Endothelial cell of umbilical vein (primary cell): ENCODE measurements around the gene ATP2B2. TPM values are rescaled to one million over a fixed set of nuclear protein-coding genes. Genes with fewer than 3 reads are reported as not detected.

Experiments
- BruUV-seq: library from RNA; stranded (reverse); fragments of 400-500 nt; replicated peaks from 2 replicates; lab custom pipeline; 2021; lab: Mats Ljungman, UMichigan
- CTCF ChIA-PET: fragments of 300-600, 350-600 bp; sonication (Branson Sonifier 250); formaldehyde crosslinking; loops from one replicate; lab custom pipeline; 2021; ENCODE audit warnings: antibody characterized with exemption, inconsistent platforms; lab: Charles Lee
- POLR2A ChIA-PET: fragments of 300-600, 350-600 bp; sonication (Branson Sonifier 250); formaldehyde crosslinking; loops from one replicate; lab custom pipeline; 2021; ENCODE audit warnings: antibody characterized with exemption, inconsistent platforms; lab: Charles Lee
- DNase-seq: peaks from one replicate; pipeline ENCODE4 v3.0.0-alpha.2; 2011; ENCODE audit warnings: low read depth, low spot score
- FAIRE-seq: peaks from 2 replicates; lab custom pipeline; 2011; peaks lifted over from hg19 to GRCh38; lab: Jason Lieb, UNC
- H2AFZ ChIP-seq: 2 replicates; pipeline ENCODE4 v1.6.0; 2012; ENCODE audit warnings: low read depth, low read length, control low read depth, inconsistent platforms
- H3K27ac ChIP-seq: 2 replicates; pipeline ENCODE4 v1.5.1; 2011; ENCODE audit warnings: low read depth, mild to moderate bottlenecking, control low read depth, low read length, moderate library complexity; ENCODE audit not compliant: insufficient read depth
- H3K27me3 ChIP-seq, 2 experiments: 2 replicates each; pipeline versions ENCODE4 v1.6.0 to v1.6.1; 2011; ENCODE audit warnings: low read length in 2 of 2, mixed read lengths in 1 of 2; ENCODE audit not compliant: control insufficient read depth in 2 of 2, insufficient read depth in 2 of 2
- H3K36me3 ChIP-seq, 2 experiments: 2 replicates in 1 of 2; 3 replicates in 1 of 2; pipeline ENCODE4 v1.5.1; 2011; ENCODE audit warnings: low read length in 2 of 2, mild to moderate bottlenecking in 1 of 2, moderate library complexity in 1 of 2; ENCODE audit not compliant: control insufficient read depth in 2 of 2, insufficient read depth in 2 of 2; ENCODE audit errors: extremely low read depth in 1 of 2
- H3K4me1 ChIP-seq: 3 replicates; pipeline ENCODE4 v1.5.1; 2011; ENCODE audit warnings: mild to moderate bottlenecking, low read length; ENCODE audit not compliant: control insufficient read depth, insufficient read depth; ENCODE audit errors: extremely low read depth
- H3K4me2 ChIP-seq: 2 replicates; pipeline ENCODE4 v1.6.1; 2011; ENCODE audit warnings: low read length, control low read depth, mixed read lengths; ENCODE audit not compliant: insufficient read depth
- H3K4me3 ChIP-seq, 3 experiments: fragments of 200-600 bp in 1 of 3; sonication (generic), shearing (Covaris generic) in 1 of 3; replicated peaks in 1 of 3; 2 replicates each; pipeline ENCODE4 v1.5.1; 2011 to 2016; ENCODE audit warnings: control low read depth in 3 of 3, low read length in 3 of 3, mild to moderate bottlenecking in 2 of 3, inconsistent platforms in 1 of 3, low read depth in 1 of 3, moderate library complexity in 1 of 3; ENCODE audit not compliant: insufficient read depth in 1 of 3
- H3K79me2 ChIP-seq: 2 replicates; pipeline ENCODE4 v1.6.0; 2012; ENCODE audit warnings: low read length, inconsistent platforms; ENCODE audit not compliant: control insufficient read depth, insufficient read depth
- H3K9ac ChIP-seq: replicated peaks from 2 replicates; pipeline ENCODE3; 2011; ENCODE audit warnings: low read length, control low read depth; ENCODE audit not compliant: insufficient read depth; ENCODE audit errors: extremely low read depth
- H3K9me1 ChIP-seq: replicated peaks from 3 replicates; pipeline ENCODE4 v1.6.0; 2011; ENCODE audit warnings: mild to moderate bottlenecking, low read length; ENCODE audit not compliant: control insufficient read depth, insufficient read depth; ENCODE audit errors: extremely low read depth
- H3K9me3 ChIP-seq: replicated peaks from 2 replicates; pipeline ENCODE4 v1.5.1; 2012; ENCODE audit warnings: low read length, inconsistent platforms; ENCODE audit not compliant: control insufficient read depth, insufficient read depth
- H4K20me1 ChIP-seq: replicated peaks from 2 replicates; pipeline ENCODE3; 2011; ENCODE audit warnings: mild to moderate bottlenecking, low read length; ENCODE audit not compliant: control insufficient read depth, insufficient read depth; ENCODE audit errors: extremely low read depth
- CTCF ChIP-seq, 2 donors: IDR thresholded peaks; 1 replicate in 1 of 2; 2 replicates in 1 of 2; pipeline ENCODE4 v1.5.1; 2011; ENCODE audit warnings: low read length in 2 of 2, mild to moderate bottlenecking in 2 of 2, moderate library complexity in 2 of 2, control low read depth in 1 of 2, inconsistent platforms in 1 of 2, low read depth in 1 of 2; ENCODE audit not compliant: insufficient read depth in 1 of 2; ENCODE audit errors: extremely low read depth in 1 of 2
- EZH2 ChIP-seq: IDR thresholded peaks from 2 replicates; pipeline ENCODE4 v1.6.1; 2012; ENCODE audit warnings: borderline replicate concordance, low read depth, mild to moderate bottlenecking, moderate library complexity, low read length, inconsistent platforms; ENCODE audit not compliant: severe bottlenecking
- MAX ChIP-seq: IDR thresholded peaks from 2 replicates; pipeline ENCODE4 v1.6.1; 2011; ENCODE audit not compliant: insufficient read depth, insufficient read length
- MYC ChIP-seq: IDR thresholded peaks from one replicate; pipeline ENCODE4 v1.6.1; 2011; ENCODE audit warnings: mild to moderate bottlenecking, low read depth, low read length
- POLR2A ChIP-seq: IDR thresholded peaks from 2 replicates; pipeline ENCODE4 v1.6.1; 2012; ENCODE audit warnings: low read depth, mild to moderate bottlenecking, control low read depth, low read length
- POLR2AphosphoS5 ChIP-seq: IDR thresholded peaks from 2 replicates; pipeline ENCODE4 v1.6.1; 2012; ENCODE audit warnings: low read depth, mild to moderate bottlenecking, control low read depth, low read length, moderate library complexity; ENCODE audit not compliant: insufficient read depth
- dilution Hi-C: fragments of 300-500 bp; cut with MboI; formaldehyde crosslinking; loops from one replicate; pipeline ENCODE4 v1.15.0; 2019; ENCODE audit warnings: low sequenced_read_pairs; ENCODE audit not compliant: extremely low pct_ligation_motif_present
- intact Hi-C: fragments of 100-400 bp; cut with micrococcal nuclease; formaldehyde crosslinking; loops from one replicate; pipeline ENCODE4 v1.10.0; 2022
- polyA plus RNA-seq, 4 experiments: library from polyadenylated mRNA; depleted of rRNA in 3 of 4; stranded (reverse) in 3 of 4; unstranded in 1 of 4; fragments of >200 nt; gene quantifications; 2 replicates each; pipeline versions ENCODE4 v1.2.1 to v1.2.3, GENCODE V29; 2011 to 2012; ENCODE audit warnings: missing spikeins in 1 of 4
- total RNA-seq: library from RNA; stranded (reverse); gene quantifications from 2 replicates; pipeline ENCODE4 v1.2.3, GENCODE V29; 2021

The ATP2B2 gene
- total and polyA plus RNA-seq, 2 donors (not counting 3 experiments of a cell fraction or from before 2014, with no cell fraction given) = not detected

GRCh38 chr3:10334042-10334441 lies 171.3 kb downstream of the ATP2B2 start:
- Histone ChIP-seq H2AFZ (no peak overlapping the region), H3K4me1 (no peaks in the 10 kb centered on the region), H3K27ac (no peak overlapping the region), H3K79me2 (no peaks in the 10 kb centered on the region), H3K9ac (no peak overlapping the region), H3K4me2 (no peak overlapping the region), H3K9me3 (no peaks in the 10 kb centered on the region), H3K9me1 (no peaks in the 10 kb centered on the region), H3K4me3 (no peak overlapping the region), H3K36me3 (no peaks in the 10 kb centered on the region), H4K20me1 (no peaks in the 10 kb centered on the region), H3K27me3 (peaks cover 12 to 15% of the 10 kb centered on the region in 2 experiments)
- ChIA-PET POLR2A (no interaction called here), CTCF (interaction anchor here (0.7 to 1.9 kb wide), 3 partner anchors 10 to 405 kb away, joined by 3 to 6 read pairs (median 5); no protein-coding TSS in a partner anchor)
- dilution Hi-C loops = no loop called here
- FAIRE-seq = no peak
- BruUV-seq = no TSS peak
- intact Hi-C loops = no loop called here
- DNase-seq = no peak
- no peak for TF ChIP-seq POLR2A
- TF ChIP-seq MYC = no peak
- no peak for TF ChIP-seq POLR2AphosphoS5
- TF ChIP-seq MAX = no peak

GRCh38 chr3:10333349-10333650 lies 172.1 kb downstream of the ATP2B2 start:
- Histone ChIP-seq H3K9me1 (no peaks in the 10 kb centered on the region), H3K79me2 (no peaks in the 10 kb centered on the region), H4K20me1 (no peaks in the 10 kb centered on the region), H3K4me3 (no peak overlapping the region), H2AFZ (no peak overlapping the region), H3K4me2 (no peak overlapping the region), H3K27ac (no peak overlapping the region), H3K4me1 (no peaks in the 10 kb centered on the region), H3K9ac (no peak overlapping the region), H3K9me3 (no peaks in the 10 kb centered on the region), H3K36me3 (no peaks in the 10 kb centered on the region), H3K27me3 (peaks cover 15 to 22% of the 10 kb centered on the region in 2 experiments)
- CTCF ChIA-PET = no interaction called here
- dilution Hi-C loops (no loop called here), intact Hi-C loops (no loop called here)
- DNase-seq (no peak), FAIRE-seq (no peak)
- TF ChIP-seq POLR2A = no peak
- TF ChIP-seq EZH2 = no peak
- TF ChIP-seq MYC = no peak
- no peak for TF ChIP-seq MAX
- TF ChIP-seq CTCF (IDR thresholded peaks at IDR 0.05; ENCODE audit: extremely low read depth in 1 of 2, insufficient read depth in 1 of 2, low read depth in 1 of 2, low read length in 2 of 2) = no peak
- POLR2A ChIA-PET = no interaction called here
- no TSS peak for BruUV-seq
